Activated CD8-positive, alpha-beta memory T cell treated with anti-CD3 and anti-CD28 coated beads, Interleukin-2, amount 50 U/mL, for 4 hours (primary cell): ENCODE results near the gene ANAPC1.
"Not testable (repeated sequence)": the region's sequence is repeated elsewhere in the genome, so short reads cannot be mapped to it uniquely, and the experiment has no call there.

Experiments
- DNase-seq: peaks from one replicate; pipeline ENCODE4 v3.0.0-alpha.2; 2020

Gene ANAPC1

DNA sequence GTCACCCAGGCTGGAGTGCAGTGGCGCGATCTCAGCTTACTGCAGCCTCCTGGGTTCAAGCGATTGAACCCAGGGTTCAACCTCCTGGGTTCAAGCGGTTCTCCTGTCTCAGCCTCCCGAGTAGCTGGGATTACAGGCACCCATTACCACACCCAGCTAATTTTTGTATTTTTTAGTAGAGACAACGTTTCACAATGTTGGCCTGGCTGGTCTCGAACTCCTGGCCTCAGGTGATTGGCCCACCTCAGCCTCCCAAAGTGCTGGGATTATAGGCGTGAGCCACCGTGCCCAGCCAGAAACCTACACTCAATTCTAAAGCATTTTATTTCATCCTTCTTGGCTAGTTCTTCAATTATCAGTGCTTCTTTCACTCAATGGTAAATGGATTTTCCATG lies 21.5 kb upstream of the ANAPC1 start:
- not testable (repeated sequence) for DNase-seq

DNA sequence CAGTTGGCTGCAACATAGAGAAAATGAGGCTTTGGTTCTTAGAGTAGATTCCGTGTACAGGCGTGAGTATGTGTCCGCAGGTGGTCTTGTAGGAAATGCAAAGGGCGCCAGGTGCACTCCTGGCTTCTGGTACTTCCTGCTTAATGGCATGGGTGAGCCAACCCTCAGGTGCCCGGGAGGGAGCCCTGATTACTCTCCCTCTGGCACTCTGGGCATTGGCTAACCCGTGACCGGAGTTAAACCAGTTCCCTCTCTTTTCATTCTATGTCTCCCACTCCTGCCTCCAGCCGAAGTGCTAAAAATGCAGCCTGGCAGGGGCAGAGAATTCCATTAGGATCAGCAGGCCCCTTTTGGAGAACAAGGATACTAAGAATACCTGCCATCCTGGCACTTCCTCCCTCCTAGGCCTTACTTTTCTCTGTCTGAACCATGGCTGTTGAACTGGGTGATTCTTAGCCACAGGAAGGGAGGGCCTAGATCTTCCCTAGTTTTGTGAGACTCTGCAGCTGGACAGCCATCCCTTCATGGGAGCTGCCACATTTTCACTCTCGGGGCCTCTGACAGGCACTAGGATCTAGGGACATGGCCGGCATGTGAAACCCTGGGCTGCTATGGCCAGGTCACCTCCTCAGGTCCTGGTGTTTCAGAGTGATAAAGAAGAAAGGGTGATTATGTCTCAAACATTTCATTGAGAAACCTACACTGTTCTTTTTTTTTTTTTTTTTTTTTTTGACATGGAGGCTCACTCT lies 20.9 kb upstream of the ANAPC1 start:
- no peak for DNase-seq

DNA sequence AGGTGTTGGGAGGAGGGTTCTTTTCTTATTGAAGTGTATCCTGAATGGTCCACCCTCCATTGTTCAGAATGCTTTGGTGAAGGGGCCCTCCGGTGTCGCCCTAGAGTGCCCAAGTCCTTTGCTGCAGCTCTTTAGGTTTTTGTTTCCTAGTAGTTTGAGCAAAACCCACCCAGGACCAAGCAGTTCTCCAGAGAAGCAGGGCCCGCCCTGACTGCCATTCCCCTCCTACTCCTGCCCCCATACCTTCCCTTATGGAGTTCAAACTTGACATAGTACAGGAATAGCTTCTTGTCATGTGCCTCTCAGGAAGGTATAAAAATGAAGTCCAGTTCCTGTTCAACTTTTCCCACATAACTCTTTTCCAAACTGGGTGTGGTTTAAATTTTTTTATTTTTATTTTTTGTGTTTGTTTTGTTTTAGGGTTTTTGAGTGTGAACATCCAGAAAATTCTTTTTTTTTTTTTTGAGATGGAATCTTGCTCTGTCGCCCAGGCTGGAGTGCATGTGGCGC lies 20.0 kb upstream of the ANAPC1 start:
- DNase-seq, result no peak

DNA sequence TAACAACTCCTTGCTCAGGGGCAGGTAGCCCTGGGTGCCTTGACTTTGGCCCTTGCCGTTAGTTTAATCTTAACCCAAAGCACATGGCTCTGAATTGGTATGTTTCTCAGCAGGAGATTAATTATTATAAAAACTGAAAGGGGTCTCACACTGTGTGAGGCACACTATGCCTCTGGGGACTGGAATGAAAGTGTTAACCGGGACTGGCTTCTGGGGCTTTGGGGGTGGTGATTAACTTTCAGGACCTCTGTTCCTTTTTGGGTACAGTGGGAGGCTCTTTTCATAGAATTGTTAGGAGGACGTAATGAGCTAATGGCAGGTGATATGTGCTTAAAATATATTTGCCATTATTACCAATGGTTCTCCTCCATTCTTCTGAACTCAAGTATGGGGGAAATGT lies 19.5 kb upstream of the ANAPC1 start:
- no peak for DNase-seq

DNA sequence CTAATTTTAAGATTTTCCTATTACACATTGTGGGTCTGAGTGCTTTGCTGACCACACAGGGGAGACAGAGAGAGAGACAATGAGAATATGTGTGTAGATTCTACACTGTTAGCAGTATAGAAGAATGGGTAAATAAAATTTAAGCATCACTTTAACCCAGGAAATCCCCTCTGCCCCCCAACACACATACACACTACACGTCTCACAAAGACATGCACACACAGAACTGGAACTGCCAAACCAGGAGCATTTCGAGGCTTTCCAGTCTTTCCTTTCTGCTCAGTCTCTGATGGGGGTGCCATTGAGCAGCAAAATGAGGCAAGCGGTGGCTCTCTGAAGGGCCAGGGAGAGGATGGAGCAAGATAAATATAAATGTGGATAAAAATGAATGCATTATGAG lies 16.9 kb upstream of the ANAPC1 start:
- DNase-seq, result no peak

DNA sequence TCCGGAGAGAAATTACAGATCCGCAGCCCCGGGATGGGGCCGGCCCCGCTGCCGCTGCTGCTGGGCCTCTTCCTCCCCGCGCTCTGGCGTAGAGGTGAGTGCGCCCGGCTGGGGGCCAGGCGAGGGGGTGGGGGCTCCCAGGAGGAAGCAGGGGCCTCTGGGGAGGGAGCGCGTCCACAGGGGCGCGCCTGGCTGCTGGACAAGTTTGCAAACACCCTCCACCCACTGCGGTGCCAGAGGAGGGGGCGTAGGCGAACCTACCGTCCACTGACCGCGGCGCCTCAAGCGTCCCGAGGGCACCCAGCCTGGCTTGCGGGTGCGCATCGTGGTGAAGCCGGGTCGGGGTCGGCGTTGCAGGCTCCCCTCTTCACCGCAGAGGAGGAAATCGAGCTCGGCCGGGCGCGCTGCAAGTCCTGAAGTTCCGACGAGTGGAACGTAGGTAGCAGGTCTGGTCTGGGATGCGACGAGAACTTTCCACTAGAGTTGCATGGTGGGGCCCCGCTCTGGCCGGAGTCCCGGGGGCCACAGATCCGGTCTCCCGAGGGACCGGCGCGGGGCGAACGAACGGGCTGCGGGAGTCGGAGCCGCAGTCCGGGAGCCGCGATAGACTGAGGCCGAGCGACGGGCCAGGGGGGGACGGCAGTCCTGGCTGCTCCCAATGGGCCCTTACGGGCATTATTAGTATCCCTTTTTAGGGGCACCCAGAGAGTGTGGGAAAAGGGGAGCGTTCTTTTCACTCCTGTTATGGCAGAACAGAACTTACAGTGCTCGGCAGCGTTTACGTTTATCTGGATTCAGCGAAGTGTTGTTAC lies 14.9 kb upstream of the ANAPC1 start:
- peak; percentile 22 for DNase-seq

DNA sequence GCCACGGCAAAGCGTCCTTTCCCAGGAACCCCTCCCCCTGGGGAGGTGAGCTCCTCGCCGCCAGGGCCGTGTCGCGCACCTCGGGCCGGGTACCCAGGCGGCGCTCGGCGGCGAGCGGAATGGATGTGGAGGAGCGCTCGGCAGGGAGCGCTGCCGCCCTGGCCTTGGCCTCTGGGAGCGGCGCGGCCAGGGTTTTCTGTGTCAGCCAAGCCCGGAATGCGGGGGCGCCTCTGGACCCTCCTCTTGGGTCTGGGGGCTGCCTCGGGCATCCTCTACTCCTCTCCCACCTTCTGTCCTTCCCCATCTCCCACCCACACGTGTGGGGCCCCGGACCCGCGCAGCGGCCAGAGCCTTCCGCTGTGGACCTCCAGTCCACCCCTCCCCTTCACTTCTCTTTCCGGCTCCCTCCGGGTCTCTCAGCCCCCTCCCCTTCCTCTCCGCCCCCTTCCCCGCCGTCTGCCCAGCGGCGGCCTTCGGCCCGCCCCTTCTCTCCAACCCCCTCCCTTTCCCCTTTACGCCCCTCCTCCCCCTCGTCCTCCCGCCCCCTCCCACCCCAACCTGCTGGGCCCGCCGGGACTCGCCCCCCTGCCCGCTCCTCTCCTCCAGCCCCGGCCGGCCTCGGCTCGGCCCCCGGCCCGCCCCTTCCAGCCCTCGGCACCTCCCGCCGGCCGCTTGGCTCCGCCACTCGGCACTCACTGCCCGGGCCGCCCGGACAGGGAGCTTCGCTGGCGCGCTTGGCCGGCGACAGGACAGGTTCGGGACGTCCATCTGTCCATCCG lies 14.1 kb upstream of the ANAPC1 start, which contains the start of gene MERTK:
TSS of gene MERTK (plus strand) at position 684 of the 779 bp plus-strand sequence. CDS start 129 bp downstream, outside the sequence.
- DNase-seq, result peak; percentile 49

DNA sequence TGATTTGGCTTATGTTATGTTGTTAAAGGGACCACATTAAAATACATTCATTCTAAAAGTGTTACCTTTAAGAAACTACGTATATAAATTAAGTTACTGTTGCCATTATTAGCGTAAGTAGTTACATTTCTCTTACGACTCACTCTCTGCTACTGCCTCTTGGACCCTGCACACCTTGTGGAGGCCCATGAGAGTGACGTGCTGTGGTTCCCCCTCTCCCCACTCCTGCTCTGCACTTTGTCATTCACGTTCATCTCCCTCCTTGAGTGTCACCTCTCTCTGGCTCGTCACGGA lies 13.6 kb upstream of the ANAPC1 start:
- DNase-seq, result no peak

DNA sequence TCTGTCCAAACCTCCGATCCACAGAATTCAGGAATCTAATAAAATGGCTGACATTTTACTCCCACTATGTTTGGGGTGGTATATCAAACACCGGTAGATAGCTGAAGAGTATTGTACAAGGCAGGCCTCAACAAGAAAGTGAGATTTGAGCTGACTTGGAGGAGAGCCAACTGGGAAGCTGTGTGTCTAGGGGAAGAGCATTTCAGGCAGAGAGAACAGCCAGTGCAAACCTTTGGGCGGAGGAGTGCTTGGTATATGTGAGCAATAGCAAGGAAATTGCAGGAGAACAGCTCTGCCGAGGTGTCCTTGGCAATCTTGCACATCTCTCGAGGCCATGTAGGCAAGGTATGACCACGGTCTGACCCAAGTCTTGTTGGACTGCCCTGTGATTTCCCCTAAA lies 12.6 kb upstream of the ANAPC1 start:
- no peak for DNase-seq

DNA sequence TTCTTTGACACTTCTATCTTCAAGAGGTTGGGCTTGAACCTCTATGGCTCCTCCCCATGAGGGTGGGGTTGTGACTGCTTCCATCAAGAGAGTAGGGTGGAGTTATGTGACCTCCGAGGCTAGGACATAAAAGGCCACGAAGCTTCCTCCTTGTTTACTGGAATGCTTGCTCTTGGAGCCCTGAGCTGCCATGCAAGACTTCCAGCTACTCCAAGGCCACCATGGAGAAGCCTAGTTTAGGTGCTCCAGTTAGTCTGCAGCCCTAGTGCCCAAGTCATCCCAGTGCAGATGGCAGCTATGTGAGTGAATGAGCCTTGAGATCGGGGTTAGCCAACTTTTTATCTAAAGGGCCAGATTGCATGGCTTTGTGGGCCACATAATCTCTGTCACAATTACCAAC lies 12.0 kb upstream of the ANAPC1 start:
- DNase-seq, result no peak

DNA sequence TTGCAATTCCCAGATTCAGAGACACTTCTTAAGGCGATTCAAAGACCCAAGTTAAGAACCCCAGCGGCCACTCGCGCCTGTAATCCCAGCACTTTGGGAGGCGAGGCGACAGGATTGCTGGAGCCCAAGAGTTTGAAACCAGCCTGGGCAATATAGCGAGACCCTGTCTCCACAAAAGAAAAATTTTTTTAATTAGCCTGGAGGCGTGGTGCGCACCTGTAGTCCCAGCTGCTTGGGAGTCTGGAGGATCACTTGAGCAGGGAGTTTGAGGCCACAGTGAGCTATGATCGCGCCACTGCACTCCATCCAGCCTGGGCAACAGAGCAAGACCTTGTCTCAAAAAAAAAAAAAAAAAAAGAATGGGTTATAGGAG lies 585 bp upstream of the ANAPC1 start:
- no peak for DNase-seq

DNA sequence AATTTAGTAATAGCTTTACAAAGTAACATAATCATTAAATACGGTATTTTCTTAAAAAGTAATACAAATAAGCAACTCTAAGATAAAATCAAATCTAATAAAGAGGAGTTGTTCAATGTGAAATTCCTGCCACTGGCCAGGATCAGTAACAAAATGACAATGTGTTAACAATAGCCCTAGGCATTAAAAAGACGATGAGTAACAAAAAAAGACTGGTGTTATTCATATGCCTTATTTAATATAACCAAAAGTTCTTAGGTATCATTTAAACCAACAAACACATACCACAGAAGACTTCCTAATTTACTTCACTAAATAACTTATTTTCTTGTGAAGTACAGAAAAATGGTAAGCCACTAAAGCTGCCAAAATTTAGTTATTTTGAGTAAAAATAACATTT lies 11.2 kb downstream of the ANAPC1 start:
- DNase-seq, result not testable (repeated sequence)

DNA sequence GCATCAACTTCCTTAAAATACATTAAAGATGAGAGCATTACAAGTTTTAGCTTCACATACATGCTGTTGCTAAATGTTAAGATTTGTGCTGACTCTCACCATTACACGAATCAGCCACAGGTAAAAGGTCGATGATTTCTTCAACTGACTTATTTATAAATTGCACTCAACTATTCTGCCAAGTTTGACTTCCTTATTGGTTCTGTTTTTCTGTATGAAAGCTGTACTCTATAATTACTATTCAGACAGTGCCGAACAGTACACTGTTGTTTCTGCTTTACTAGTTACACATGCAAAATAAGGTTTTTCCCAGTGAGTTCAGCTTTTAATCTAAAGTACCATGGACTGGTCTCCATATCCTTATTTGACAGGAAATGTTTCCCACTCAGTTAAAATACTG lies 18.9 kb downstream of the ANAPC1 start:
- not testable (repeated sequence) for DNase-seq

DNA sequence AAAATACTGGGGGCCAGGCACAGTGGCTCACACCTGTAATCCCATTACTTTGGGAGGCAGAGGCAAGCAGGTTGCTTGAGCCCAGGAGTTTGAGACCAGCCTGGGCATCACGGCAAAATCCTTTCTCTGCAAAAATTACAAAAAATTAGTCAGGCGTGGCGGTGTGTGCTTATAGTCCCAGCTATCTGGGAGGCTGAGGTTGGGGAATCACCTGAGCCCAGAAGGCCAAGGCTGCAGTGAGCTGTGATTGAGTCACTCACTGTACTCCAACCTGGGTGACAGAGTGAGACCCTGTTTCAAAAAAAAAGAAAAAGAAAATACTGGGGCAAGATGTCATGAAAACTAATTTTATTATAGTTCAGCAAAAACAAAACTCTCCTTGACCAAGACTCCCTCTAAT lies 24.0 kb downstream of the ANAPC1 start:
- DNase-seq, result not testable (repeated sequence)

DNA sequence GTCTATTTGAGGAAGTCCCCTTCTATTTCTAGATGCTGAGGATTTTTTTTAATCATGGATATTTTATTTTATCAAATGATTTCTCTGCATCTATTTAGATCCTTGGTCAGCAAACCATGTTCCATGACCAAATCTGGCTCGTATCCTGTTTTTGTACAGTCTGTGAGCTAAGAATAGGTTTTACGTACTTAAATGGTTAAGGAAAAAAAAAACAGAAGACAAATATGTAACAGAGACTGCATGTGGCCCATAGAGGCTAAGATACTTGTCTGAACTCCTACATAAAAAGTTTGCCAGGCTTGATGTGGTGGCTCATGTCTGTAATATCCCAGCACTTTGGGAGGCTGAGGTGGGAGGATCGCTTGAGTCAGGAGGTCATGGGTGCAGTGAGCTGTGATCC lies 31.4 kb downstream of the ANAPC1 start:
- DNase-seq, result not testable (repeated sequence)

DNA sequence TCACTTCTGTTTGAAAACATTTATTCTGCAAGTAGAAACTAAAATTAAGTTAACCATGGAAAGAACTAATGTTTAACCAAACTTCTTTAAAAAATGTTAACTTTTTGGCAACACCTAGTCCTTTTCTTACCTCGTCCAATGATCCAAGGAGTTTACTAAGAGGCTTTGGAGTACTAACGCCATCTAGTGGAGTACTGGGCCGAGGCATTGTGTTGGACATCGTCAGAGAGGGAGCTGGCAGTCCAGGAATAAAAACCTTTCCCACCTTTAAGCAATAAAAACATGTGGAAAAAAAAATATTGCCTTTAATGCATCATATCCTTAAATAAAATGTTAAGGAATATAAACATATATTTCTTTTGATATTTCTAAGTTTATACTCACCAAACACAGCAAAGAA lies 33.3 kb downstream of the ANAPC1 start:
- not testable (repeated sequence) for DNase-seq

DNA sequence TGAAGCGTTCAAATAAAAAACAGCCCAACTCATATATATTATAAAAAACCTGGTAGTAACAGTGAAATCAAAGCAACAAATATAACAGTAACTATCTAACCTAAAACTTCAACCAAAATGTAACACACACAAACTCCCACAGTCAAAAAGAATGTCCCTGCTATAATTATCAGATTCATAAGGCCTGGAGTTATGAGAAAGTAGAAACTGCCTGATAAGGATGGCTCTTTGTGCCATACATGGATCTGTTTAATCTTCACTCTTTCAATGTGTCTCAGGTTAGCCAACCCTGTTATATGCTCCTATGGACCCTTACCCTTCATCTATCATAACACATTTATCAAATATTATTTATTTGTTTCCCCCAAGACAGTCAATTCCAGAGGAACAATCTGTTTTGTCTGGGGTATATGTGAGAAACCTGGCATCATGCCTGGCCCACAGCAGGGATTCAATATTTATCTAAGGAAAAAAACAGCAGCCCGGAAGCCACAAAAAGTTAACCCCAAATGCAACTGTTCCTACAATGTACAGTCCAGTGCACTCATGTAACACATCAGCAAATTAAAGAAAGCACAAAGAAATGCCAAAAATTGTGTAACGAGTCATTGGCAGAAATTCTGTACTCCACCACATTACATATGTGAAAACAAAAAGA lies 44.2 kb downstream of the ANAPC1 start:
- not testable (repeated sequence) for DNase-seq

DNA sequence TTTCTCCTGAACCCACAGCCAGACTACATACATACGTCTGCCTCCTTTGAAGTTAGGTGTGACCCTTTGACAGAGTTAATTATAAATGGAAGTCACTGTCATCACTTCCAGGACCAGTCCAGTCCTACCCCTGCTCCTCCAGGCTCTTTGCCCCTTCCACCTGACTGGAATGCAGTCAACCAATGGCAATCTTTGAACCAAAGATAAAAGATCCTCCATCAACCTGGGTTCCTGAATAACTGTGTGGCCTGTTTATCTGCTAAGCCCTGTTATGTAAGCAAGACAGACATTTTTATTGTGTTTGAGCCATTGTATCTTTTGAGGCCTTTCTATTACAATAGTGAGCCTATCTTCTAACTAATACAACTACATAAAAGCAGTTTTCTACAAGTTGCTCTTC lies 45.0 kb downstream of the ANAPC1 start:
- DNase-seq, result not testable (repeated sequence)

DNA sequence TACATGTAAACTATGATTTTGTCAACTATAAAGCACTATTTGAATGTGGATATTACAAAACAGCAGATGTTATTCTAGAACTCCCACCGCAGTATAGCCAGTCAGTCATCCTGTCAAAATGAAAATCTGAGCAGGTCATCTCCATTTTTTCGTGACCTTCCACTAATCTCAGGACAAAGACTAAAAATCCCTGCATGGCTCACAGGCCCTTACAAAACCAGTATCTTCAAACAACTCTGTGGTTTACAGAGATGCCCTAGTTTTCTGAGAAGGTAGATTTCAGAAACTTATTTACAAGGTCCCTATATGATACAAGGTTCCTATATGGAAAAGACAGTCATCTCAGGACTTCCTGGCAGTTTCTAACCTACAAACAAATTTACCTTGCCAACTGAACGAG lies 49.8 kb downstream of the ANAPC1 start:
- DNase-seq, result not testable (repeated sequence)

DNA sequence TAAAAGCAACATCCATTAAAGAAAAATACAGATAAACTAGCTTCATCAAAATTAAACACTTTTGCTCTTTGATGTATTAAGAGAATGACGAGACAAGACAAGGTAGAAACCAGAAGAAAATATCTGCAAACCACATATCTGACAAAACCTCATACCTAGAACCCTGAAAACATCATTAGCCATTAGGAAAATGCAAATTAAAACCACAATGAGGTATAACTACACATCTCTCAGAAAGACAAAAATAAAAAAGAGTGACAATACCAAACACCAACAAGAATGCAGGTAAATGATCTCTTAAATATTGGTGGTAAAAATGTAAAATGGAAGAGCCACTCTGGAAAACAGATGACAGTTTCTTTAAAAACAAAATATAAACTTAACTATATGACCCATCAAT lies 53.5 kb downstream of the ANAPC1 start:
- not testable (repeated sequence) for DNase-seq

DNA sequence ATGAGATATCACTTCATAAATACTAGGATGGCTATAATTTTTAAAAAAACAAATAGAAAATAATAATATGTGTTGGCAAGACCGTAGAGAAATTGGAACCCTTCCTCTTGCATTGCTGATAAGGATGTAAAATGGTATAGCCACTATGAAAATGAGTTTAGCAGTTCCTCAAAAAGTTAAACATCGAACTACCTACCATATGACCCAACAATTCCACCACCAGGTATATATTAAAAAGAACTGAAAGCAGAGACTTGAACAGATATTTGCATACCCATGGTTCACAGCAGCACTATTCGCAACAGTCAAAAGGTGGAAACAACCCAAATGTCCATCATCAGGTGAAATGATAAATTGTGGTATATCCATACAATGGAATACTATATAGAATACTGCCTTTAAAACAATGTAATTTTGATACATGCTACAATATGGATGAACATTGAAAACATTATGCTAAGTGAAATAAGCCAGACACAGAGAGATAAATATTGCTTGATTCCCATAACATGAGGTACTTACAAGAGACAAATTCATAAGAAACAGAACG lies 55.7 kb downstream of the ANAPC1 start:
- not testable (repeated sequence) for DNase-seq

DNA sequence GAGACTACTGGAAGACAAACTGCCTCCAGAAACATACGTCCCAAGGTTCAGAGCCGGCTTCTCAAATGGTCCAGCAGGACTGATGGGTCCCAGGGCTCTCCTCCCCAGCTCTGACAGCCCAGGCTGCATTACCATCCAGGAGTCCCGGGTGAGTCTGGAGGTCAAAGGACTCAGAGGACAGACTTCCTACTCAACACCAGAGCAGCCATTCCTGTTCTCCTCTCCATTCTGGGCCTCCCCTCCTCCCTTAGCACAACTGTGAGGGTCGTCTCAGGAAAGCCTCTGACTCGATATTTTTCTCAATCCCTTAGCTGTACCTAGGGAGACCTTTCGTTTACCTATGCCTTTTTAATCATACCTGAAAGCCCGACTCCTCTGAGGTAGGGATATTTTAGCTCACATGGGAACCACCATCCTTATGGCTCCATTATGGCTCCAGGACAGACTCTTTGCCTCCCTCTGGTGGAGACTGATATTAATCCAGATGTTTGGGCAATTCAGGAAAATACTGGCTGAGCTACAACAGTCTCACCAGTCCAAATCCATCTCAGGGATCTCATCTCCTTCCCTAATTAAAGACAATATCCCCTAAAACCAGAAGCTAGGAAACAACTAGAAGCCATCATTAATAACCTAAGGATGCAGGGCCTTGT lies 70.9 kb downstream of the ANAPC1 start:
- not testable (repeated sequence) for DNase-seq
